ENCODE results near the gene NCAPG2. TPM values are rescaled to one million over a fixed set of nuclear protein-coding genes. Genes with fewer than 3 reads are reported as not detected.

The NCAPG2 gene
- total and polyA plus RNA-seq, 2 donors (not counting 1 experiment from before 2014, with no cell fraction given): 10.9 to 18.7 TPM

GRCh38 chr7:158581440-158582088, 123.0 kb downstream of the NCAPG2 start:
- DNase-seq (ENCODE audit: low read depth in 2 of 2): no peak
- H3K36me3 ChIP-seq (ENCODE audit: control insufficient read depth, insufficient read depth, low read length): no peaks in the 10 kb centered on the region
- H3K9me3 ChIP-seq (ENCODE audit: control insufficient read depth, insufficient read depth, low read depth, low read length): no peaks in the 10 kb centered on the region
- no peak overlapping the region for H2AFZ ChIP-seq (ENCODE audit: low read length)
- no peak overlapping the region for H3K27ac ChIP-seq (ENCODE audit: insufficient read depth, low read length)
- no peaks in the 10 kb centered on the region for H3K4me1 ChIP-seq (ENCODE audit: control insufficient read depth, extremely low read depth, insufficient read depth, low read length)
- H3K79me2 ChIP-seq (ENCODE audit: control insufficient read depth, insufficient read depth, low read length): no peaks in the 10 kb centered on the region
- TF ChIP-seq CTCF (conservative IDR thresholded peaks at IDR 0.05 in 1 of 2, IDR thresholded peaks at IDR 0.05 in 1 of 2; ENCODE audit: low read depth in 1 of 2, low read length in 2 of 2) (no peak), EZH2 (IDR thresholded peaks at IDR 0.05; ENCODE audit: low read length, missing control alignments) (no peak)
- no peak overlapping the region for H3K4me2 ChIP-seq (ENCODE audit: extremely low read depth, insufficient read depth, low read length)
- H4K20me1 ChIP-seq (ENCODE audit: control insufficient read depth, extremely low read depth, insufficient read depth, low read length): no peaks in the 10 kb centered on the region
- H3K4me3 ChIP-seq (replicated peaks in 1 of 4; ENCODE audit: control extremely low read depth in 1 of 4, insufficient read depth in 1 of 4, low read depth in 3 of 4, low read length in 4 of 4): no peak overlapping the region
- peaks cover 15% of the 10 kb centered on the region for H3K27me3 ChIP-seq (ENCODE audit: control insufficient read depth, insufficient read depth, low read length)
- no peak overlapping the region for H3K9ac ChIP-seq (ENCODE audit: insufficient read depth, low read length)

Other genes with a start within 250 kb of the NCAPG2 start
- 0.77 and 1.2 TPM in 2 replicates for gene PTPRN2, start 117.0 kb downstream of the NCAPG2 start, total RNA-seq
- 0.54 and 0.70 TPM in 2 replicates for gene PTPRN2, start 117.0 kb downstream of the NCAPG2 start, polyA plus RNA-seq
- gene ESYT2, start 124.7 kb upstream of the NCAPG2 start, total RNA-seq: 83.0 and 93.0 TPM in 2 replicates
- gene ESYT2, start 124.7 kb upstream of the NCAPG2 start, polyA plus RNA-seq: 42.7 and 66.0 TPM in 2 replicates
- 4.9 and 8.3 TPM in 2 replicates for gene DYNC2I1, start 151.8 kb upstream of the NCAPG2 start, total RNA-seq
- 5.1 and 8.5 TPM in 2 replicates for gene DYNC2I1, start 151.8 kb upstream of the NCAPG2 start, polyA plus RNA-seq